DMS114 treated with DMSO at 0.1 percent for 48 hours (cell line): Measurements from ENCODE around the gene SIPA1.

Source experiments
- DNase-seq: peaks from one replicate; lab custom pipeline; 2025; ENCODE audit not compliant: unreplicated experiment; lab: John Stamatoyannopoulos, UW

Gene SIPA1

GRCh38 chr11:65698205-65698604 is 60.3 kb downstream of the SIPA1 start:
- DNase-seq: no peak

- no peak for DNase-seq
Observed at GRCh38 chr11:65699306-65699705, 61.4 kb downstream of the SIPA1 start.

DNA sequence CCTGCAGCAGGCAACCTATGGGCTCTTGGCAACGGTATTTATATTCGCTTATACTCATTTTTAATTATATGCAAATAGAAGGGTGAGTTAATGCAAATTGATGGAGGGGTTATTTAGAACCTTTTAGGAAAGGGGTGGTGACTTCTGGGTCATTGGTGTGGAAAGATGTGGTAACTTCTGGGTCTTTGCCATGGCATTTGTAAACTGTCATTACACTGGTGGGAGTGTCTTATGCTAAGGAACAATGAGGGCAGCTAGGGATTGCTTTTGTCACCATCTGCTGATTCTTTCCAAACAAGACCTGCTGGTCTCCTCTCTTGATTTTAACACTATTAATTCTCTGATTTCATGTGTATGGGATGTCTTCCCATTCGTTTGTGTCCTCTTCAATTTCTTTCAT is 62.5 kb downstream of the SIPA1 start:
- no peak for DNase-seq
